Keratinocyte (primary cell): ENCODE measurements around the gene SPTBN1. TPM values are rescaled to one million over a fixed set of nuclear protein-coding genes. Genes with fewer than 3 reads are reported as not detected.

Experiments used
- DNase-seq: peaks from one replicate; pipeline ENCODE4 v3.0.0-alpha.2; 2011; ENCODE audit warnings: low read depth, missing footprints, low spot score
- FAIRE-seq: peaks from 2 replicates; lab custom pipeline; 2011; peaks lifted over from hg19 to GRCh38; lab: Jason Lieb, UNC
- H2AFZ ChIP-seq: 2 replicates; pipeline ENCODE4 v1.6.0; 2012; ENCODE audit warnings: low read length, control low read depth, inconsistent platforms; ENCODE audit not compliant: control insufficient read depth
- H3K27ac ChIP-seq: 2 replicates; pipeline ENCODE4 v1.5.1; 2011; ENCODE audit warnings: low read length; ENCODE audit not compliant: control insufficient read depth, insufficient read depth
- H3K27me3 ChIP-seq: 3 replicates; pipeline ENCODE4 v1.6.0; 2011; ENCODE audit warnings: low read length; ENCODE audit not compliant: control insufficient read depth, insufficient read depth; ENCODE audit errors: extremely low read depth
- H3K36me3 ChIP-seq, 2 experiments: 2 replicates in 1 of 2; 3 replicates in 1 of 2; pipeline ENCODE4 v1.5.1; 2011; ENCODE audit warnings: low read length in 2 of 2, mild to moderate bottlenecking in 1 of 2; ENCODE audit not compliant: control insufficient read depth in 2 of 2, insufficient read depth in 2 of 2; ENCODE audit errors: extremely low read depth in 1 of 2
- H3K4me1 ChIP-seq: 3 replicates; pipeline ENCODE4 v1.5.1; 2011; ENCODE audit warnings: low read length; ENCODE audit not compliant: control insufficient read depth, insufficient read depth; ENCODE audit errors: extremely low read depth
- H3K4me2 ChIP-seq: 3 replicates; pipeline ENCODE4 v1.6.0; 2011; ENCODE audit warnings: low read depth, low read length; ENCODE audit not compliant: control insufficient read depth, insufficient read depth; ENCODE audit errors: extremely low read depth
- H3K4me3 ChIP-seq, 3 experiments: fragments of 200-600 bp in 1 of 3; sonication (generic) in 1 of 3; 2 replicates in 2 of 3; 3 replicates in 1 of 3; pipeline ENCODE4 v1.5.1; 2011 to 2016; ENCODE audit warnings: low read length in 3 of 3, mild to moderate bottlenecking in 3 of 3, control low read depth in 2 of 3, inconsistent platforms in 1 of 3, low read depth in 1 of 3, mixed read lengths in 1 of 3, mixed run types in 1 of 3, moderate library complexity in 1 of 3; ENCODE audit not compliant: control insufficient read depth in 2 of 3, insufficient read depth in 2 of 3; ENCODE audit errors: extremely low read depth in 1 of 3
- H3K79me2 ChIP-seq: 2 replicates; pipeline ENCODE4 v1.6.0; 2012; ENCODE audit warnings: low read length; ENCODE audit not compliant: control insufficient read depth, insufficient read depth
- H3K9ac ChIP-seq: 3 replicates; pipeline ENCODE4 v1.6.0; 2011; ENCODE audit warnings: low read length; ENCODE audit not compliant: control insufficient read depth, insufficient read depth; ENCODE audit errors: extremely low read depth
- H3K9me1 ChIP-seq: 3 replicates; pipeline ENCODE4 v1.6.0; 2011; ENCODE audit warnings: low read length; ENCODE audit not compliant: control insufficient read depth, insufficient read depth; ENCODE audit errors: extremely low read depth
- H3K9me3 ChIP-seq: 2 replicates; pipeline ENCODE4 v1.5.1; 2012; ENCODE audit warnings: low read depth, low read length; ENCODE audit not compliant: control insufficient read depth
- H4K20me1 ChIP-seq: 3 replicates; pipeline ENCODE4 v1.6.0; 2011; ENCODE audit warnings: low read length; ENCODE audit not compliant: control insufficient read depth, insufficient read depth; ENCODE audit errors: extremely low read depth
- CTCF ChIP-seq, 3 experiments: IDR thresholded peaks in 1 of 3; conservative IDR thresholded peaks in 1 of 3; optimal IDR thresholded peaks in 1 of 3; 2 replicates in 2 of 3; 3 replicates in 1 of 3; pipeline versions ENCODE3 to v1.5.1; 2011; ENCODE audit warnings: low read length in 3 of 3, mild to moderate bottlenecking in 3 of 3, moderate library complexity in 2 of 3, control low read depth in 1 of 3, inconsistent platforms in 1 of 3; ENCODE audit not compliant: insufficient read depth in 2 of 3; ENCODE audit errors: extremely low read depth in 1 of 3
- EZH2 ChIP-seq: IDR thresholded peaks from one replicate; pipeline ENCODE4 v1.6.1; 2012; ENCODE audit warnings: inconsistent platforms, mild to moderate bottlenecking, low read length, moderate library complexity
- dilution Hi-C: fragments of 300-500 bp; cut with MboI; formaldehyde crosslinking; loops from one replicate; pipeline ENCODE4 v1.7.0; 2020; ENCODE audit warnings: low sequenced_read_pairs; ENCODE audit not compliant: extremely low pct_ligation_motif_present
- polyA plus RNA-seq, 5 experiments: library from polyadenylated mRNA; depleted of rRNA in 3 of 5; stranded (reverse) in 3 of 5; stranded (forward) in 1 of 5; unstranded in 1 of 5; fragments of >200 nt; gene quantifications; 1 replicate in 1 of 5; 2 replicates in 3 of 5; 3 replicates in 1 of 5; pipeline versions ENCODE4 v1.2.1 to v1.2.3, GENCODE V29; 2011 to 2012; ENCODE audit warnings: missing spikeins in 2 of 5, low read depth in 1 of 5, low replicate concordance in 1 of 5

Gene SPTBN1
- polyA plus RNA-seq, 1 donor (not counting 4 experiments of a cell fraction or from before 2014, with no cell fraction given), result 40.0 TPM

- Histone ChIP-seq H3K4me3 (peak overlapping the region in 2 of 3 experiments; percentile 52 to 58), H3K9me3 (no peaks in the 10 kb centered on the region), H3K4me2 (peak overlapping the region; percentile 83), H3K36me3 (no peaks in the 10 kb centered on the region), H3K9me1 (no peaks in the 10 kb centered on the region), H3K27me3 (no peaks in the 10 kb centered on the region), H3K79me2 (no peaks in the 10 kb centered on the region), H3K27ac (no peak overlapping the region), H2AFZ (peak overlapping the region; percentile 88), H3K4me1 (peaks cover 10% of the 10 kb centered on the region), H4K20me1 (no peaks in the 10 kb centered on the region), H3K9ac (peak overlapping the region; percentile 53)
- FAIRE-seq (no peak), DNase-seq (no peak)
- dilution Hi-C loops, result no loop called here
- TF ChIP-seq EZH2 (no peak), CTCF (optimal IDR thresholded peaks at IDR 0.05 in 1 of 3, IDR thresholded peaks at IDR 0.05 in 1 of 3, conservative IDR thresholded peaks at IDR 0.05 in 1 of 3; ENCODE audit: extremely low read depth in 1 of 3, insufficient read depth in 2 of 3, low read length in 3 of 3) (no peak)
Observed at GRCh38 chr2:54709336-54709809, 253.2 kb downstream of the SPTBN1 start.

- H3K9me1 ChIP-seq, result no peaks in the 10 kb centered on the region
- H3K9me3 ChIP-seq, result no peaks in the 10 kb centered on the region
- H2AFZ ChIP-seq, result no peak overlapping the region
- no peak overlapping the region for H3K4me2 ChIP-seq
- TF ChIP-seq EZH2 (no peak), CTCF (optimal IDR thresholded peaks at IDR 0.05 in 1 of 3, IDR thresholded peaks at IDR 0.05 in 1 of 3, conservative IDR thresholded peaks at IDR 0.05 in 1 of 3; ENCODE audit: extremely low read depth in 1 of 3, insufficient read depth in 2 of 3, low read length in 3 of 3) (no peak)
- H3K9ac ChIP-seq, result no peak overlapping the region
- FAIRE-seq (no peak), DNase-seq (no peak)
- H3K36me3 ChIP-seq, result no peaks in the 10 kb centered on the region
- peaks cover 10% of the 10 kb centered on the region for H3K4me1 ChIP-seq
- no peak overlapping the region for H3K4me3 ChIP-seq
- no peaks in the 10 kb centered on the region for H3K79me2 ChIP-seq
- no peak overlapping the region for H3K27ac ChIP-seq
- H4K20me1 ChIP-seq, result no peaks in the 10 kb centered on the region
- H3K27me3 ChIP-seq, result no peaks in the 10 kb centered on the region
- dilution Hi-C loops, result no loop called here
Observed at GRCh38 chr2:54710216-54710615, 254.1 kb downstream of the SPTBN1 start.
